GM23338 (cell line): Measurements from ENCODE around the gene CHST11. TPM values are rescaled to one million over a fixed set of nuclear protein-coding genes. Genes with fewer than 3 reads are reported as not detected.

Experiments
- ATAC-seq: fragments of 200-7000 bp; cut with Tn5 transposase; 3 replicates; pipeline ENCODE4 v1.9.1; 2020
- DNase-seq: peaks from one replicate; pipeline ENCODE4 v3.0.0-alpha.2; 2015; ENCODE audit warnings: low spot score
- H2AFZ ChIP-seq: fragments of 200-600 bp; sonication (generic); 2 replicates; pipeline ENCODE4 v1.8.0; 2016; ENCODE audit warnings: antibody characterized with exemption, mild to moderate bottlenecking, moderate library complexity
- H3F3A ChIP-seq: fragments of 200-600 bp; sonication (generic); replicated peaks from 2 replicates; pipeline ENCODE4 v1.8.0; 2017; ENCODE audit warnings: antibody characterized with exemption, mixed run types, low read depth
- H3K27ac ChIP-seq: fragments of 200-600 bp; sonication (generic); 2 replicates; pipeline ENCODE4 v1.6.1; 2016; ENCODE audit warnings: low read depth
- H3K27me3 ChIP-seq: fragments of 200-600 bp; sonication (generic); 2 replicates; pipeline ENCODE4 v1.8.0; 2016; ENCODE audit warnings: mild to moderate bottlenecking, mixed run types, moderate library complexity; ENCODE audit not compliant: insufficient read depth
- H3K36me3 ChIP-seq: fragments of 200-600 bp; sonication (generic); 2 replicates; pipeline ENCODE4 v1.8.0; 2016; ENCODE audit warnings: mild to moderate bottlenecking; ENCODE audit not compliant: insufficient read depth
- H3K4me1 ChIP-seq: fragments of 200-600 bp; sonication (generic); 2 replicates; pipeline ENCODE4 v1.8.0; 2016; ENCODE audit warnings: mild to moderate bottlenecking, moderate library complexity; ENCODE audit not compliant: insufficient read depth
- H3K4me2 ChIP-seq: fragments of 200-600 bp; sonication (generic); 2 replicates; pipeline ENCODE4 v1.7.1; 2017; ENCODE audit warnings: mixed run types
- H3K4me3 ChIP-seq: fragments of 200-600 bp; sonication (generic); 2 replicates; pipeline ENCODE4 v1.6.1; 2016; ENCODE audit warnings: mixed run types
- H3K79me2 ChIP-seq: fragments of 200-600 bp; sonication (generic); replicated peaks from 2 replicates; pipeline ENCODE4 v1.8.0; 2017; ENCODE audit warnings: mild to moderate bottlenecking; ENCODE audit not compliant: insufficient read depth
- H3K9me2 ChIP-seq: fragments of 200-600 bp; sonication (generic); 2 replicates; pipeline ENCODE4 v1.8.0; 2017; ENCODE audit not compliant: insufficient read depth
- H4K20me1 ChIP-seq: fragments of 200-600 bp; sonication (generic); replicated peaks from 2 replicates; pipeline ENCODE4 v1.8.0; 2017; ENCODE audit warnings: mild to moderate bottlenecking; ENCODE audit not compliant: insufficient read depth
- H3K27ac Mint-ChIP-seq: 2 replicates; pipeline ENCODE4 v1.8.0; 2020; ENCODE audit warnings: inconsistent platforms, mild to moderate bottlenecking, moderate library complexity, mixed read lengths
- H3K27me3 Mint-ChIP-seq: 3 replicates; pipeline ENCODE4 v1.8.0; 2022; ENCODE audit warnings: low read depth, mild to moderate bottlenecking, moderate library complexity, mixed read lengths, inconsistent platforms; ENCODE audit not compliant: insufficient read depth, poor library complexity
- H3K36me3 Mint-ChIP-seq: 3 replicates; pipeline ENCODE4 v1.8.0; 2021; ENCODE audit warnings: low read depth, mild to moderate bottlenecking, inconsistent platforms, moderate library complexity, mixed read lengths
- H3K4me1 Mint-ChIP-seq: 3 replicates; pipeline ENCODE4 v1.8.0; 2020; ENCODE audit warnings: mild to moderate bottlenecking, inconsistent platforms, mixed read lengths
- H3K4me3 Mint-ChIP-seq: 3 replicates; pipeline ENCODE4 v1.8.0; 2021; ENCODE audit warnings: moderate library complexity, mild to moderate bottlenecking, inconsistent platforms, mixed read lengths
- H3K9me3 Mint-ChIP-seq: 3 replicates; pipeline ENCODE4 v1.8.0; 2020; ENCODE audit warnings: moderate library complexity, mild to moderate bottlenecking, inconsistent platforms, mixed read lengths
- CREB1 ChIP-seq: fragments of 250-450 bp; sonication (Bioruptor Pico); IDR thresholded peaks from 2 replicates; pipeline ENCODE4 v1.5.0; 2020; ENCODE audit warnings: low read depth, mild to moderate bottlenecking, moderate library complexity
- CTCF ChIP-seq, 2 experiments: fragments of 200-600 bp in 1 of 2; sonication (generic) in 1 of 2; conservative IDR thresholded peaks; 2 replicates each; pipeline versions ENCODE4 v1.5.1 to v1.6.1; 2016 to 2017; ENCODE audit warnings: antibody characterized with exemption in 2 of 2, low read depth in 2 of 2, mild to moderate bottlenecking in 2 of 2, moderate library complexity in 1 of 2
- EZH2 ChIP-seq: fragments of 200-600 bp; sonication (generic); IDR thresholded peaks from one replicate; pipeline ENCODE4 v1.8.0; 2017; ENCODE audit warnings: antibody characterized with exemption, mild to moderate bottlenecking, low read depth; ENCODE audit not compliant: unreplicated experiment
- EZH2phosphoT487 ChIP-seq: fragments of 200-600 bp; sonication (generic); IDR thresholded peaks from one replicate; pipeline ENCODE4 v1.8.1; 2018; ENCODE audit warnings: antibody characterized with exemption; ENCODE audit not compliant: unreplicated experiment
- JUNB ChIP-seq: IDR thresholded peaks from one replicate; pipeline ENCODE4 v1.6.1; 2016; ENCODE audit warnings: antibody characterized with exemption; ENCODE audit not compliant: unreplicated experiment
- NANOG ChIP-seq: IDR thresholded peaks from 2 replicates; pipeline ENCODE4 v1.6.1; 2016; ENCODE audit warnings: antibody characterized with exemption, borderline replicate concordance
- POLR2AphosphoS5 ChIP-seq: IDR thresholded peaks from 2 replicates; pipeline ENCODE4 v1.6.1; 2016; ENCODE audit warnings: antibody characterized with exemption, low read depth
- REST ChIP-seq: IDR thresholded peaks from one replicate; pipeline ENCODE4 v1.6.1; 2018; ENCODE audit warnings: antibody characterized with exemption; ENCODE audit not compliant: unreplicated experiment
- STAT1 ChIP-seq: IDR thresholded peaks from one replicate; pipeline ENCODE4 v1.6.1; 2016; ENCODE audit warnings: antibody characterized with exemption; ENCODE audit not compliant: unreplicated experiment
- ZNF114 ChIP-seq: fragments of 250-450 bp; sonication (Bioruptor Pico); IDR thresholded peaks from 2 replicates; pipeline ENCODE4 v1.5.0; 2020; ENCODE audit warnings: mild to moderate bottlenecking, moderate library complexity
- ZNF331 ChIP-seq: fragments of 250-450 bp; sonication (Bioruptor Pico); IDR thresholded peaks from 2 replicates; pipeline ENCODE4 v1.5.0; 2020; ENCODE audit warnings: low read depth, mild to moderate bottlenecking, moderate library complexity
- ZNF462 ChIP-seq: fragments of 250-450 bp; sonication (Bioruptor Pico); IDR thresholded peaks from 2 replicates; pipeline ENCODE4 v1.5.0; 2020; ENCODE audit warnings: mild to moderate bottlenecking, moderate library complexity
- polyA plus RNA-seq: library from polyadenylated mRNA; unstranded; fragments of >200 nt; fragmentation: Nextera tagmentation; extraction: Ambion mirVana; gene quantifications from 2 replicates; pipeline ENCODE4 v1.2.1, GENCODE V29; 2016
- total RNA-seq: library from RNA; depleted of rRNA; stranded (reverse); fragments of >200 nt; shearing (Covaris generic); gene quantifications from 2 replicates; pipeline ENCODE4 v1.2.3, GENCODE V29; 2014
- TF ChIP-seq, protein P1 (sequence below): IDR thresholded peaks from 2 replicates; pipeline ENCODE4 v1.6.1; 2016; ENCODE audit warnings: antibody characterized with exemption

Gene CHST11
- total and polyA plus RNA-seq, 2 experiments from 2014 or later: 7.7 to 25.7 TPM

DNA sequence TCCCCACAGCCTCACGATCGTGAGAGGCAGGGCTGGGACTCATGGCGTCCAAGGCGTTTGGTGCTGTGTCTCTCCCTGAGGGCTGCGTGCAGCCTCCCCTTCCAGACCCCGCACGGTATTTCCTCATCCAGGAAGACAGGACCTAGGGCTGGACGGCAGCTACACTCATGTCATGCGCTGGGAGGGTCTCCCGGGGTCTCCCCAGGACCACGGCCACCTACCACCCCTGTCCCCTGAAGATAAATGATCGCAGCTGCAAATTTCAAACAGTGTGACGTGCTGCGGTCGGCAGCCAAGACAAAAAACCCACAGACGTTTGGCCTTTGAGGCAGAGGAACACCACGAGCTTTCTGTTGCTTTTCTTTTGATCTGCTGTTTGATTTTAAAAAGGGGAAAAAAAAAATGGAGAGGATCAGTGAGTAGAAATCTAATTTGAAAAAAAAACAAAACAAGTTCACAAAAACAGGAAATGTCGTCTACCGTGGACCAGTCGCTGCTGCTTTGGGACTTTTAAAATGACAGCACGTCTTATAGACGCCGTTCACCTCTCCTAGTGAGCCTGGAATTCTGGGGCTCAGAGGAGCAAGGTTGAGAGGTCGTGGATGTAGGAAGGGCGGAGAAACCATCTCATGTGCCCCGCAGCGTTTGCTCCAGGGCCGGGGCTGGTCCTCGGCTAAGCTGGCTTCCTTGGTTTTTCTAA lies 263.7 kb downstream of the CHST11 start:
- H3K27ac ChIP-seq: peak overlapping the region; percentile 83; the same call in 1 of the 2 replicates
- H3K4me3 Mint-ChIP-seq: no peak overlapping the region
- H3K4me2 ChIP-seq: no peak overlapping the region
- no peaks in the 10 kb centered on the region for H3K36me3 ChIP-seq
- H3K79me2 ChIP-seq: no peaks in the 10 kb centered on the region
- H3K4me1 ChIP-seq: peaks cover 8% of the 10 kb centered on the region
- no peak overlapping the region for H2AFZ ChIP-seq
- no peak for DNase-seq
- peaks cover 43% of the 10 kb centered on the region for H3K4me1 Mint-ChIP-seq
- H3K36me3 Mint-ChIP-seq: no peaks in the 10 kb centered on the region
- H3K27ac Mint-ChIP-seq: 0 out of 2 replicates have a peak overlapping the region, but pooled peaks have one; percentile 25
- H3K9me3 Mint-ChIP-seq: no peaks in the 10 kb centered on the region
- H4K20me1 ChIP-seq: no peaks in the 10 kb centered on the region
- H3K27me3 ChIP-seq: no peaks in the 10 kb centered on the region
- no peaks in the 10 kb centered on the region for H3F3A ChIP-seq
- no peaks in the 10 kb centered on the region for H3K9me2 ChIP-seq
- peaks cover 3% of the 10 kb centered on the region for H3K27me3 Mint-ChIP-seq
- no peak overlapping the region for H3K4me3 ChIP-seq
- ATAC-seq: peak; percentile 43
- no peak for TF ChIP-seq POLR2AphosphoS5
- TF ChIP-seq ZNF462 (CRISPR knock-in tag): no peak
- TF ChIP-seq NANOG: no peak
- TF ChIP-seq CREB1: no peak
- no peak for TF ChIP-seq ZNF114
- no peak for TF ChIP-seq ZNF331 (CRISPR knock-in tag)
- no peak for TF ChIP-seq CTCF (conservative IDR thresholded peaks at IDR 0.05; ENCODE audit: low read depth in 2 of 2)
- TF ChIP-seq REST: no peak
- TF ChIP-seq, protein P1, sequence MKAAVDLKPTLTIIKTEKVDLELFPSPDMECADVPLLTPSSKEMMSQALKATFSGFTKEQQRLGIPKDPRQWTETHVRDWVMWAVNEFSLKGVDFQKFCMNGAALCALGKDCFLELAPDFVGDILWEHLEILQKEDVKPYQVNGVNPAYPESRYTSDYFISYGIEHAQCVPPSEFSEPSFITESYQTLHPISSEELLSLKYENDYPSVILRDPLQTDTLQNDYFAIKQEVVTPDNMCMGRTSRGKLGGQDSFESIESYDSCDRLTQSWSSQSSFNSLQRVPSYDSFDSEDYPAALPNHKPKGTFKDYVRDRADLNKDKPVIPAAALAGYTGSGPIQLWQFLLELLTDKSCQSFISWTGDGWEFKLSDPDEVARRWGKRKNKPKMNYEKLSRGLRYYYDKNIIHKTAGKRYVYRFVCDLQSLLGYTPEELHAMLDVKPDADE: no peak
- no peak for TF ChIP-seq EZH2phosphoT487
- no peak for TF ChIP-seq EZH2
- TF ChIP-seq STAT1: no peak
- TF ChIP-seq JUNB: no peak
